H9 (cell line): Measurements from ENCODE around the gene HOXD13. TPM values are rescaled to one million over a fixed set of nuclear protein-coding genes. Genes with fewer than 3 reads are reported as not detected.

Experiments used
- DNase-seq: peaks from one replicate; pipeline ENCODE4 v3.0.0-alpha.2; 2017
- H2AFZ ChIP-seq: one replicate; pipeline ENCODE4 v1.6.1; 2013; ENCODE audit warnings: mild to moderate bottlenecking, low read length, control low read depth, moderate library complexity
- H2AK5ac ChIP-seq: 2 replicates; pipeline ENCODE4 v1.6.1; 2013; ENCODE audit warnings: low read length, control low read depth, mixed read lengths; ENCODE audit not compliant: insufficient read length
- H2BK120ac ChIP-seq: one replicate; pipeline ENCODE4 v1.6.1; 2013; ENCODE audit warnings: low read depth, mild to moderate bottlenecking, low read length, control low read depth, inconsistent platforms; ENCODE audit not compliant: poor library complexity, severe bottlenecking
- H2BK12ac ChIP-seq: 2 replicates; pipeline ENCODE4 v1.6.1; 2013; ENCODE audit warnings: low read length, control low read depth, mixed read lengths, low read depth; ENCODE audit not compliant: insufficient read length
- H2BK15ac ChIP-seq: 2 replicates; pipeline ENCODE4 v1.6.1; 2013; ENCODE audit warnings: low read depth, low read length, control low read depth
- H2BK20ac ChIP-seq: one replicate; pipeline ENCODE4 v1.6.1; 2013; ENCODE audit warnings: low read depth, mild to moderate bottlenecking, low read length, control low read depth, inconsistent platforms; ENCODE audit not compliant: poor library complexity, severe bottlenecking
- H2BK5ac ChIP-seq: 2 replicates; pipeline ENCODE4 v1.6.1; 2013; ENCODE audit warnings: low read length, control low read depth, mixed read lengths; ENCODE audit not compliant: insufficient read length
- H3K14ac ChIP-seq: 2 replicates; pipeline ENCODE4 v1.6.1; 2013; ENCODE audit warnings: low read length, control low read depth; ENCODE audit not compliant: insufficient read depth
- H3K18ac ChIP-seq: 2 replicates; pipeline ENCODE4 v1.6.1; 2013; ENCODE audit warnings: low read depth, mild to moderate bottlenecking, mixed read lengths, low read length, control low read depth; ENCODE audit not compliant: insufficient read length
- H3K23ac ChIP-seq: 2 replicates; pipeline ENCODE4 v1.6.1; 2013; ENCODE audit warnings: low read length, control low read depth, mixed read lengths, low read depth; ENCODE audit not compliant: insufficient read length
- H3K23me2 ChIP-seq: 2 replicates; pipeline ENCODE4 v1.6.1; 2013; ENCODE audit warnings: low read depth, mild to moderate bottlenecking, mixed read lengths, low read length, control low read depth; ENCODE audit not compliant: insufficient read length, poor library complexity, severe bottlenecking
- H3K27ac ChIP-seq: 2 replicates; pipeline ENCODE4 v1.5.1; 2013; ENCODE audit warnings: low read length, control low read depth, mixed read lengths, low read depth; ENCODE audit not compliant: insufficient read length
- H3K27me3 ChIP-seq: 2 replicates; pipeline ENCODE4 v1.6.1; 2013; ENCODE audit warnings: low read length, control low read depth, inconsistent platforms; ENCODE audit not compliant: insufficient read depth
- H3K4ac ChIP-seq: 2 replicates; pipeline ENCODE4 v1.6.1; 2013; ENCODE audit warnings: low read depth, mild to moderate bottlenecking, control low read depth, inconsistent platforms, low read length, moderate library complexity
- H3K4me1 ChIP-seq: 2 replicates; pipeline ENCODE4 v1.6.1; 2013; ENCODE audit warnings: low read length, control low read depth, inconsistent platforms; ENCODE audit not compliant: insufficient read depth
- H3K4me2 ChIP-seq: 2 replicates; pipeline ENCODE4 v1.6.1; 2013; ENCODE audit warnings: low read length, control low read depth, mixed read lengths; ENCODE audit not compliant: insufficient read length, insufficient read depth
- H3K56ac ChIP-seq: 2 replicates; pipeline ENCODE4 v1.6.1; 2013; ENCODE audit warnings: low read depth, mild to moderate bottlenecking, mixed read lengths, low read length, control low read depth; ENCODE audit not compliant: insufficient read length
- H3K79me1 ChIP-seq: 2 replicates; pipeline ENCODE4 v1.6.1; 2013; ENCODE audit warnings: low read depth, mild to moderate bottlenecking, moderate library complexity, low read length, control low read depth, inconsistent platforms; ENCODE audit not compliant: insufficient read depth, poor library complexity, severe bottlenecking
- H3K79me2 ChIP-seq: 2 replicates; pipeline ENCODE4 v1.6.1; 2013; ENCODE audit warnings: low read length, control low read depth, inconsistent platforms; ENCODE audit not compliant: insufficient read depth
- H3K9ac ChIP-seq: 2 replicates; pipeline ENCODE4 v1.6.1; 2013; ENCODE audit warnings: low read length, control low read depth, mixed read lengths; ENCODE audit not compliant: insufficient read length; ENCODE audit errors: extremely low read depth
- H3K9me3 ChIP-seq: one replicate; pipeline ENCODE4 v1.6.1; 2013; ENCODE audit warnings: low read depth, low read length, inconsistent platforms; ENCODE audit not compliant: control insufficient read depth
- H3T11ph ChIP-seq: one replicate; pipeline ENCODE4 v1.6.1; 2013; ENCODE audit warnings: mild to moderate bottlenecking, low read length, control low read depth, inconsistent platforms
- H4K20me1 ChIP-seq: one replicate; pipeline ENCODE4 v1.6.1; 2013; ENCODE audit not compliant: control insufficient read depth, insufficient read length, insufficient read depth
- H4K5ac ChIP-seq: 2 replicates; pipeline ENCODE4 v1.6.1; 2013; ENCODE audit warnings: low read depth, mild to moderate bottlenecking, mixed read lengths, low read length, control low read depth; ENCODE audit not compliant: insufficient read length
- H4K8ac ChIP-seq: replicated peaks from 2 replicates; pipeline ENCODE4 v1.6.1; 2013; ENCODE audit warnings: low read length, control low read depth, mixed read lengths, low read depth; ENCODE audit not compliant: insufficient read length
- H4K91ac ChIP-seq: 2 replicates; pipeline ENCODE4 v1.6.1; 2013; ENCODE audit warnings: low read depth, mild to moderate bottlenecking, moderate library complexity, mixed read lengths, low read length, control low read depth; ENCODE audit not compliant: insufficient read length
- H3K27ac Mint-ChIP-seq, 3 experiments: 2 replicates in 2 of 3; 3 replicates in 1 of 3; pipeline ENCODE4 v1.8.0; 2020 to 2021; ENCODE audit warnings: mixed read lengths in 3 of 3, mild to moderate bottlenecking in 1 of 3, moderate library complexity in 1 of 3
- H3K27me3 Mint-ChIP-seq: 2 replicates; pipeline ENCODE4 v1.8.0; 2021; ENCODE audit warnings: low read depth, mild to moderate bottlenecking, moderate library complexity, mixed read lengths
- H3K36me3 Mint-ChIP-seq, 3 experiments: 2 replicates in 2 of 3; 3 replicates in 1 of 3; pipeline ENCODE4 v1.8.0; 2020 to 2021; ENCODE audit warnings: low read depth in 3 of 3, mixed read lengths in 3 of 3; ENCODE audit not compliant: insufficient read depth in 1 of 3
- H3K4me1 Mint-ChIP-seq, 2 experiments: 2 replicates each; pipeline ENCODE4 v1.8.0; 2020; ENCODE audit warnings: mixed read lengths in 2 of 2
- H3K4me3 Mint-ChIP-seq, 2 experiments: 2 replicates in 1 of 2; 3 replicates in 1 of 2; pipeline ENCODE4 v1.8.0; 2020 to 2021; ENCODE audit warnings: mild to moderate bottlenecking in 2 of 2, mixed read lengths in 2 of 2, moderate library complexity in 1 of 2
- H3K9me3 Mint-ChIP-seq, 2 experiments: 2 replicates in 1 of 2; 3 replicates in 1 of 2; pipeline ENCODE4 v1.8.0; 2020; ENCODE audit warnings: mild to moderate bottlenecking in 2 of 2, mixed read lengths in 2 of 2, moderate library complexity in 1 of 2
- CTCF ChIP-seq: fragments of 200-600 bp; sonication (generic); conservative IDR thresholded peaks from 3 replicates; pipeline ENCODE4 v1.8.0; 2021; ENCODE audit warnings: antibody characterized with exemption, mild to moderate bottlenecking
- WGBS: extraction: QIAGEN DNeasy Blood & Tissue Kit; methylation state at CpG from one replicate; pipeline ENCODE4 v1.1.7; 2013; ENCODE audit warnings: missing lambda C conversion rate, low lambda C conversion rate, mixed read lengths; ENCODE audit not compliant: insufficient read length; ENCODE audit errors: extremely low coverage; 5-methylcytosine and 5-hydroxymethylcytosine counted together
- total RNA-seq: library from RNA; stranded (reverse); gene quantifications from 2 replicates; pipeline ENCODE4 v1.2.1, GENCODE V29; 2021

Gene HOXD13
- total RNA-seq, 1 experiment from 2014 or later, result not detected

GRCh38 chr2:176115883-176116813, 23.6 kb downstream of the HOXD13 start, which contains the start of gene HOXD10:
Gene HOXD10 (plus strand): TSS chr2:176116778. CDS start chr2:176116834, 56 bp downstream.
- H3K4me2 ChIP-seq, result no peak within 1 kb of the TSS

More at GRCh38 chr2:176115883-176116813, 23.6 kb downstream of the HOXD13 start, which contains the start of gene HOXD10:
- peaks cover 10 to 24% of the 10 kb centered on the region in 2 experiments for H3K9me3 Mint-ChIP-seq
- H2BK120ac ChIP-seq, result no peak within 1 kb of the TSS
- no peaks in the 10 kb centered on the region for H3K79me1 ChIP-seq
- H3K23ac ChIP-seq, result no peak within 1 kb of the TSS
- H3K4ac ChIP-seq, result no peak within 1 kb of the TSS
- H3K18ac ChIP-seq, result no peak within 1 kb of the TSS
- H2BK12ac ChIP-seq, result no peak within 1 kb of the TSS
- no peak within 1 kb of the TSS for H3K14ac ChIP-seq
- DNase-seq, result peak; percentile 86
- no peak within 1 kb of the TSS for H2AK5ac ChIP-seq
- no peaks in the 10 kb centered on the region for H3K4me1 ChIP-seq
- no peak within 1 kb of the TSS for H3T11ph ChIP-seq
- no peaks in the 10 kb centered on the region for H3K79me2 ChIP-seq
- peak within 1 kb of the TSS; percentile 14 to 62; a peak in 2 of 5 replicates for H3K4me3 Mint-ChIP-seq
- no peak within 1 kb of the TSS for H2BK15ac ChIP-seq
- TF ChIP-seq CTCF, result peak; percentile 60
- no peaks in the 10 kb centered on the region for H3K9me3 ChIP-seq
- H3K27me3 Mint-ChIP-seq, result peaks cover 100% of the 10 kb centered on the region
- H3K36me3 Mint-ChIP-seq, result peaks cover 0 to 3% (median 0%) of the 10 kb centered on the region in 3 experiments; a peak in 2 of 7 replicates
- no peak within 1 kb of the TSS for H3K27ac Mint-ChIP-seq
- H2BK20ac ChIP-seq, result no peak within 1 kb of the TSS
- H4K20me1 ChIP-seq, result peaks cover 4% of the 10 kb centered on the region
- peaks cover 98% of the 10 kb centered on the region for H3K27me3 ChIP-seq
- H3K56ac ChIP-seq, result no peak within 1 kb of the TSS
- no CpG with 5 or more reads among the region's 66 CpGs for WGBS
- H2AFZ ChIP-seq, result no peak within 1 kb of the TSS
- no peak within 1 kb of the TSS for H4K8ac ChIP-seq
- no peak within 1 kb of the TSS for H3K9ac ChIP-seq
- no peak within 1 kb of the TSS for H2BK5ac ChIP-seq
- no peak within 1 kb of the TSS for H4K91ac ChIP-seq
- H3K23me2 ChIP-seq, result peaks cover 2% of the 10 kb centered on the region
- peaks cover 0 to 11% of the 10 kb centered on the region in 2 experiments; a peak in 2 of 4 replicates for H3K4me1 Mint-ChIP-seq
- no peak within 1 kb of the TSS for H3K27ac ChIP-seq
- no peak within 1 kb of the TSS for H4K5ac ChIP-seq
